Fibroblast of lung (primary cell): ENCODE measurements around the gene PFAS. TPM values are rescaled to one million over a fixed set of nuclear protein-coding genes. Genes with fewer than 3 reads are reported as not detected.
A peak's percentile ranks its signal among the peaks of the same experiment; 100 is the strongest.

ENCODE experiments used
- DNase-seq, 2 donors: peaks; one replicate each; pipeline versions ENCODE4 v3.0.0 to v3.0.0-alpha.2; 2010; ENCODE audit warnings: low read depth in 2 of 2
- H2AFZ ChIP-seq: 2 replicates; pipeline ENCODE4 v1.5.1; 2012; ENCODE audit warnings: low read length, control low read depth, inconsistent platforms
- H3K27ac ChIP-seq: 2 replicates; pipeline ENCODE4 v1.5.1; 2011; ENCODE audit warnings: low read length, control low read depth; ENCODE audit not compliant: insufficient read depth
- H3K27me3 ChIP-seq: 2 replicates; pipeline ENCODE4 v1.5.1; 2011; ENCODE audit warnings: mild to moderate bottlenecking, low read length; ENCODE audit not compliant: control insufficient read depth, insufficient read depth
- H3K36me3 ChIP-seq: 2 replicates; pipeline ENCODE4 v1.5.1; 2011; ENCODE audit warnings: low read length; ENCODE audit not compliant: control insufficient read depth, insufficient read depth
- H3K4me1 ChIP-seq: 2 replicates; pipeline ENCODE4 v1.5.1; 2011; ENCODE audit warnings: low read length; ENCODE audit not compliant: control insufficient read depth, insufficient read depth; ENCODE audit errors: extremely low read depth
- H3K4me2 ChIP-seq: 2 replicates; pipeline ENCODE4 v1.5.1; 2011; ENCODE audit warnings: low read length, control low read depth; ENCODE audit not compliant: insufficient read depth; ENCODE audit errors: extremely low read depth
- H3K4me3 ChIP-seq, 4 experiments: fragments of 200-600 bp in 1 of 4; sonication (generic) in 1 of 4; replicated peaks in 1 of 4; 2 replicates each; pipeline ENCODE4 v1.5.1; 2011 to 2016; ENCODE audit warnings: low read length in 4 of 4, low read depth in 3 of 4, mild to moderate bottlenecking in 3 of 4, control low read depth in 2 of 4, inconsistent platforms in 1 of 4, mixed read lengths in 1 of 4; ENCODE audit not compliant: insufficient read depth in 1 of 4; ENCODE audit errors: control extremely low read depth in 1 of 4
- H3K79me2 ChIP-seq: 2 replicates; pipeline ENCODE4 v1.5.1; 2012; ENCODE audit warnings: mild to moderate bottlenecking, low read length, inconsistent platforms; ENCODE audit not compliant: control insufficient read depth, insufficient read depth
- H3K9ac ChIP-seq: 2 replicates; pipeline ENCODE4 v1.5.1; 2011; ENCODE audit warnings: mild to moderate bottlenecking, low read length, control low read depth; ENCODE audit not compliant: insufficient read depth
- H3K9me3 ChIP-seq: 2 replicates; pipeline ENCODE4 v1.5.1; 2012; ENCODE audit warnings: low read depth, low read length; ENCODE audit not compliant: control insufficient read depth, insufficient read depth
- H4K20me1 ChIP-seq: 2 replicates; pipeline ENCODE4 v1.5.1; 2011; ENCODE audit warnings: low read length; ENCODE audit not compliant: control insufficient read depth, insufficient read depth; ENCODE audit errors: extremely low read depth
- CTCF ChIP-seq, 2 donors: IDR thresholded peaks in 1 of 2; conservative IDR thresholded peaks in 1 of 2; 1 replicate in 1 of 2; 2 replicates in 1 of 2; pipeline ENCODE4 v1.5.1; 2011 to 2012; ENCODE audit warnings: low read length in 2 of 2, control low read depth in 1 of 2, inconsistent platforms in 1 of 2, low read depth in 1 of 2, mild to moderate bottlenecking in 1 of 2
- EZH2 ChIP-seq: IDR thresholded peaks from 2 replicates; pipeline ENCODE4 v1.5.1; 2012; ENCODE audit warnings: low read length, control low read depth, mild to moderate bottlenecking; ENCODE audit errors: missing control alignments
- polyA plus RNA-seq, 2 donors: library from polyadenylated mRNA; depleted of rRNA in 1 of 2; stranded (reverse) in 1 of 2; unstranded in 1 of 2; fragments of >200 nt; gene quantifications; 2 replicates each; pipeline ENCODE4 v1.2.1, GENCODE V29; 2011 to 2012; ENCODE audit warnings: missing spikeins in 1 of 2
- total RNA-seq: library from RNA; depleted of rRNA; stranded (reverse); fragments of >200 nt; gene quantifications from 2 replicates; pipeline ENCODE4 v1.2.1, GENCODE V29; 2014

The PFAS gene
- total and polyA plus RNA-seq, 2 donors (not counting 1 experiment from before 2014, with no cell fraction given): 9.4 to 9.8 TPM

GRCh38 chr17:8206536-8206935, 42.6 kb upstream of the PFAS start:
- H3K27ac ChIP-seq: no peak overlapping the region
- H3K9me3 ChIP-seq: no peaks in the 10 kb centered on the region
- H3K4me3 ChIP-seq: no peak overlapping the region
- no peaks in the 10 kb centered on the region for H4K20me1 ChIP-seq
- peaks cover 3% of the 10 kb centered on the region for H3K4me1 ChIP-seq
- H3K79me2 ChIP-seq: peaks cover 31% of the 10 kb centered on the region
- H3K9ac ChIP-seq: no peak overlapping the region
- no peak for TF ChIP-seq CTCF (conservative IDR thresholded peaks at IDR 0.05 in 1 of 2, IDR thresholded peaks at IDR 0.05 in 1 of 2; ENCODE audit: low read depth in 1 of 2, low read length in 2 of 2)
- no peak for TF ChIP-seq EZH2
- H3K4me2 ChIP-seq: no peak overlapping the region
- DNase-seq: no peak
- H3K36me3 ChIP-seq: no peaks in the 10 kb centered on the region
- H2AFZ ChIP-seq: no peak overlapping the region
- H3K27me3 ChIP-seq: no peaks in the 10 kb centered on the region

- TF ChIP-seq CTCF (conservative IDR thresholded peaks at IDR 0.05 in 1 of 2, IDR thresholded peaks at IDR 0.05 in 1 of 2; ENCODE audit: low read depth in 1 of 2, low read length in 2 of 2): no peak
- TF ChIP-seq EZH2: no peak
- H3K4me1 ChIP-seq: peaks cover 3% of the 10 kb centered on the region
Observed at GRCh38 chr17:8209907-8210760, 39.0 kb upstream of the PFAS start, which contains the start of gene AURKB. Gene AURKB (minus strand): TSS chr17:8210575. CDS start chr17:8210224, 351 bp downstream.

GRCh38 chr17:8210761-8211458, 38.2 kb upstream of the PFAS start:
- H4K20me1 ChIP-seq: no peaks in the 10 kb centered on the region
- H3K27me3 ChIP-seq: no peaks in the 10 kb centered on the region
- peak overlapping the region; percentile 66 for H3K9ac ChIP-seq
- peaks cover 3% of the 10 kb centered on the region for H3K4me1 ChIP-seq
- H3K79me2 ChIP-seq: peaks cover 31% of the 10 kb centered on the region
- peak overlapping the region; percentile 69 to 83 (median 78) for H3K4me3 ChIP-seq
- TF ChIP-seq CTCF (conservative IDR thresholded peaks at IDR 0.05 in 1 of 2, IDR thresholded peaks at IDR 0.05 in 1 of 2; ENCODE audit: low read depth in 1 of 2, low read length in 2 of 2) (no peak), EZH2 (no peak)
- H3K27ac ChIP-seq: peak overlapping the region; percentile 85
- peak overlapping the region; percentile 94 for H3K4me2 ChIP-seq
- no peaks in the 10 kb centered on the region for H3K9me3 ChIP-seq
- no peaks in the 10 kb centered on the region for H3K36me3 ChIP-seq
- H2AFZ ChIP-seq: peak overlapping the region; percentile 76
- no peak for DNase-seq

More at GRCh38 chr17:8209907-8210760, 39.0 kb upstream of the PFAS start, which contains the start of gene AURKB:
- DNase-seq: peak; percentile 94 to 97
- peak within 1 kb of the TSS; percentile 94 for H3K4me2 ChIP-seq
- no peaks in the 10 kb centered on the region for H3K27me3 ChIP-seq
- peak within 1 kb of the TSS; percentile 69 to 83 (median 78) for H3K4me3 ChIP-seq
- peaks cover 31% of the 10 kb centered on the region for H3K79me2 ChIP-seq
- H2AFZ ChIP-seq: peak within 1 kb of the TSS; percentile 84
- H3K9ac ChIP-seq: peak within 1 kb of the TSS; percentile 66
- peak within 1 kb of the TSS; percentile 85 for H3K27ac ChIP-seq
- no peaks in the 10 kb centered on the region for H4K20me1 ChIP-seq
- H3K36me3 ChIP-seq: no peaks in the 10 kb centered on the region
- no peaks in the 10 kb centered on the region for H3K9me3 ChIP-seq
